HG03457 (cell line): ENCODE data around the gene RHBDD3.
"Not testable (repeated sequence)": the region's sequence is repeated elsewhere in the genome, so short reads cannot be mapped to it uniquely, and the experiment has no call there.

Experiments used
- ATAC-seq: cut with Tn5 transposase; IDR thresholded peaks from one replicate; pipeline ENCODE4 v1.9.1; 2021; ENCODE audit warnings: moderate number of reproducible peaks; ENCODE audit not compliant: unreplicated experiment

RHBDD3 gene

GRCh38 chr22:29253561-29254285 lies 14.1 kb downstream of the RHBDD3 start:
- ATAC-seq: no peak

GRCh38 chr22:29251981-29252911 lies 15.5 kb downstream of the RHBDD3 start:
- no peak for ATAC-seq

GRCh38 chr22:29251265-29251664 lies 16.5 kb downstream of the RHBDD3 start:
- no peak for ATAC-seq

GRCh38 chr22:29247891-29248290 lies 19.9 kb downstream of the RHBDD3 start:
- not testable (repeated sequence) for ATAC-seq

- no peak for ATAC-seq
Observed at GRCh38 chr22:29245626-29246385, 22.0 kb downstream of the RHBDD3 start.

GRCh38 chr22:29244785-29245625 lies 22.8 kb downstream of the RHBDD3 start:
- no peak for ATAC-seq

GRCh38 chr22:29243874-29244446 lies 23.8 kb downstream of the RHBDD3 start:
- no peak for ATAC-seq

- ATAC-seq: not testable (repeated sequence)
Observed at GRCh38 chr22:29240481-29240880, 27.3 kb downstream of the RHBDD3 start.

- ATAC-seq: no peak
Observed at GRCh38 chr22:29233277-29233877, 34.4 kb downstream of the RHBDD3 start.

GRCh38 chr22:29231971-29232959 lies 35.5 kb downstream of the RHBDD3 start:
- no peak for ATAC-seq

- no peak for ATAC-seq
Observed at GRCh38 chr22:29230972-29231875, 36.6 kb downstream of the RHBDD3 start.

GRCh38 chr22:29226351-29226981 lies 41.3 kb downstream of the RHBDD3 start:
- ATAC-seq: no peak

GRCh38 chr22:29225422-29226090 lies 42.2 kb downstream of the RHBDD3 start:
- ATAC-seq: no peak

- ATAC-seq: no peak
Observed at GRCh38 chr22:29224859-29225410, 42.8 kb downstream of the RHBDD3 start.

- ATAC-seq: no peak
Observed at GRCh38 chr22:29224121-29224858, 43.5 kb downstream of the RHBDD3 start.
